Measurements from ENCODE around the gene ANKRD39.

DNA sequence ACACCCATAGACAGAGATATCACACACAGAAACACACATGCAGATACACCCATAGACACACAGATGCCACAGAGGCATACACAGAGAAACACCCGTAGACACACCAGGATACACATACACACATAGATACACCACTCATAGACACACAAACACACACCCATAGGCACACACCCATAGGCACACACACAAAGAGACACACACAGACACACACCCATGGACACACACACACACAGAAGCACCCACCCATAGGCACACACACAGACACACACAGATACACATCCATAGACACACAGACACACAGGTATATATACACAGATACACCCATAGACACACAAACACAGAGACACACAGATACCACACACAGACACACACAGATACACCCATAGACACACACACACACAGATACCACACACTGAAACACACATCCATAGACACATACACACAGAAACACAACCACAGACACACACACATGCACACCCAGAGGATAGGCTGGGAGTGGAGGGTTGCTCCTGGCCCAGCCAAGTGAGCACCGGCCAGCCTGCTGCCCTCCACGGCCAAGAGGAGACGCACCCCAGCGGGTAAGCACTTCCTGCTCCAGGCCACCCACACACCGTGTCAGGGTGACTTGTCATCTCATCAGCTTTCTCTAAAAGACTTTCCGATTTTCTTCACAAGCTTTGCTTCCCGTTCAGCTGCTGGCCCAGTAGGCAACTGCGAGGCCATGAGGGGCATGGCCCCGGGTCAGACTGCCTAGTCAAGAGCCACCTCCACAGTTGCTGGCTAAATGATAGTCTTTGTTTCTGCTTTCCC lies 55.8 kb downstream of the ANKRD39 start:
- no peak for TF ChIP-seq POLR2A (IDR thresholded peaks at IDR 0.05; ENCODE audit: low read depth, low read length)
- no peak for TF ChIP-seq TAF1 (IDR thresholded peaks at IDR 0.05; ENCODE audit: low read depth, low read length)
- TF ChIP-seq POLR2AphosphoS5 (IDR thresholded peaks at IDR 0.05; ENCODE audit: low read depth, low read length) = no peak
- peak; percentile 36 for TF ChIP-seq SPI1 (IDR thresholded peaks at IDR 0.05; ENCODE audit: low read depth, low read length)
- TF ChIP-seq PAX5 (IDR thresholded peaks at IDR 0.05; ENCODE audit: insufficient read depth, low read length, severe bottlenecking) = no peak
- TF ChIP-seq POU2F2 (IDR thresholded peaks at IDR 0.05; ENCODE audit: low read depth, low read length) = no peak

Data from GM12891 (cell line).